ENCODE measurements around the gene IFITM5. TPM values are rescaled to one million over a fixed set of nuclear protein-coding genes. Genes with fewer than 3 reads are reported as not detected.
"Not testable (repeated sequence)": the region's sequence is repeated elsewhere in the genome, so short reads cannot be mapped to it uniquely, and the experiment has no call there.

The IFITM5 gene
- total RNA-seq, 4 donors from 2014 or later = not detected

- intact Hi-C loops (cut with DNase I); H3K9me3 ChIP-seq; H3K36me3 ChIP-seq; DNase-seq (ENCODE audit: extremely low spot score): not testable (repeated sequence)
- Histone ChIP-seq H3K27me3 (peaks cover 0 to 33% (median 0%) of the 10 kb centered on the region in 4 donors), H3K4me3 (peak overlapping the region in 3 of 4 donors; percentile 23 to 52 (median 36)), H3K27ac (replicated peaks in 1 of 4) (peak overlapping the region; percentile 64 to 70 (median 66)), H3K4me1 (peaks cover 0 to 10% (median 8%) of the 10 kb centered on the region in 4 donors)
- 55% methylated on average over 16 of the region's 16 CpGs for WGBS
- peak in 1 of 2 donors; percentile 5 for TF ChIP-seq POLR2AphosphoS5 (IDR thresholded peaks at IDR 0.05)
- TF ChIP-seq, protein P1, sequence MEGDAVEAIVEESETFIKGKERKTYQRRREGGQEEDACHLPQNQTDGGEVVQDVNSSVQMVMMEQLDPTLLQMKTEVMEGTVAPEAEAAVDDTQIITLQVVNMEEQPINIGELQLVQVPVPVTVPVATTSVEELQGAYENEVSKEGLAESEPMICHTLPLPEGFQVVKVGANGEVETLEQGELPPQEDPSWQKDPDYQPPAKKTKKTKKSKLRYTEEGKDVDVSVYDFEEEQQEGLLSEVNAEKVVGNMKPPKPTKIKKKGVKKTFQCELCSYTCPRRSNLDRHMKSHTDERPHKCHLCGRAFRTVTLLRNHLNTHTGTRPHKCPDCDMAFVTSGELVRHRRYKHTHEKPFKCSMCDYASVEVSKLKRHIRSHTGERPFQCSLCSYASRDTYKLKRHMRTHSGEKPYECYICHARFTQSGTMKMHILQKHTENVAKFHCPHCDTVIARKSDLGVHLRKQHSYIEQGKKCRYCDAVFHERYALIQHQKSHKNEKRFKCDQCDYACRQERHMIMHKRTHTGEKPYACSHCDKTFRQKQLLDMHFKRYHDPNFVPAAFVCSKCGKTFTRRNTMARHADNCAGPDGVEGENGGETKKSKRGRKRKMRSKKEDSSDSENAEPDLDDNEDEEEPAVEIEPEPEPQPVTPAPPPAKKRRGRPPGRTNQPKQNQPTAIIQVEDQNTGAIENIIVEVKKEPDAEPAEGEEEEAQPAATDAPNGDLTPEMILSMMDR (IDR thresholded peaks at IDR 0.05) = peak in 1 of 3 experiments; percentile 14
These were observed 30.6 kb downstream of the IFITM5 start for GRCh38 chr11:268716-269145.

DNA sequence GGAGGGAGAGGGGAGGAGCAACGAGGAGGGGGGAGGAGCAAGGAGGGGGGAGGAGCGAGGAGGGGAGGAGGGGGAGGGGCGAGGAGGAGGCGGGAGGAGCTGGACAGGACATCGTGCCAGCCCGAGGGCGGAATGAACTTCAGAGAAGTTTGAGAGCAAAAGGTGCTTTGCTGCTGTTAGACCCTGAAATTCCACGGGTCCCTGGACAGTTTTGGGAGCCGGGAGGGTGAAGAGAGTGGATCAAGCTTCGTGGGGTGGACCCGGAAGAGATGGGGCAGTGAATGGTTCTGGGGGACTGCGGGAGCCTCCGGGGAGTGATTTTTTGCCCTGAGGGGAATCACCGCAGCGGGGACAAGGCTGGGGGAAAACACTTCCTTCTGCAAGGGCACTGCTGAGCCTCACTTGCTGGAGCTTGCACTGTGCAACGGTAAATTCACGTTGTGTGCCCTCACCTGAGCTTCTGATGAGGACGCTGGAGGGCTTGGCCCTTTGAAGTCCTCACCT lies 31.8 kb downstream of the IFITM5 start:
- 46% methylated on average over 15 of the region's 18 CpGs for WGBS
- peak in 1 of 2 donors; percentile 18 for TF ChIP-seq POLR2AphosphoS5 (IDR thresholded peaks at IDR 0.05)
- TF ChIP-seq POLR2A (IDR thresholded peaks at IDR 0.05; ENCODE audit: low read depth) = no peak
- intact Hi-C loops (cut with DNase I) = no loop called here
- Histone ChIP-seq H3K4me1 (peaks cover 0 to 10% (median 8%) of the 10 kb centered on the region in 4 donors), H3K36me3 (no peaks in the 10 kb centered on the region), H3K9me3 (peaks cover 0 to 4% (median 0%) of the 10 kb centered on the region in 4 donors), H3K27ac (replicated peaks in 1 of 4) (peak overlapping the region; percentile 64 to 70 (median 66)), H3K4me3 (peak overlapping the region; percentile 23 to 52 (median 36)), H3K27me3 (peaks cover 0 to 30% (median 0%) of the 10 kb centered on the region in 4 donors)
- no peak for DNase-seq (ENCODE audit: extremely low spot score)

GRCh38 chr11:266676-267439 lies 32.5 kb downstream of the IFITM5 start:
- no peak overlapping the region for H3K4me3 ChIP-seq
- intact Hi-C loops (cut with DNase I) = no loop called here
- TF ChIP-seq, protein P1 (IDR thresholded peaks at IDR 0.05) = no peak
- TF ChIP-seq POLR2A (IDR thresholded peaks at IDR 0.05; ENCODE audit: low read depth) (no peak), EP300 (IDR thresholded peaks at IDR 0.05) (no peak), POLR2AphosphoS5 (IDR thresholded peaks at IDR 0.05) (no peak)
- no peak for DNase-seq (ENCODE audit: extremely low spot score)
- H3K4me1 ChIP-seq = peaks cover 0 to 10% (median 8%) of the 10 kb centered on the region in 4 donors
- H3K27ac ChIP-seq (replicated peaks in 1 of 4) = no peak overlapping the region
- H3K36me3 ChIP-seq = no peaks in the 10 kb centered on the region
- peaks cover 0 to 23% (median 0%) of the 10 kb centered on the region in 4 donors for H3K27me3 ChIP-seq
- peaks cover 0 to 4% (median 0%) of the 10 kb centered on the region in 4 donors for H3K9me3 ChIP-seq
- WGBS = 81% methylated on average over 5 of the region's 13 CpGs

- intact Hi-C loops (cut with DNase I) = no loop called here
- H3K9me3 ChIP-seq = peaks cover 0 to 4% (median 0%) of the 10 kb centered on the region in 4 donors
- 88% methylated on average over 4 of the region's 4 CpGs for WGBS
These were observed 37.7 kb downstream of the IFITM5 start for GRCh38 chr11:261624-262023.

GRCh38 chr11:259413-259812 lies 39.9 kb downstream of the IFITM5 start:
- TF ChIP-seq EP300 (IDR thresholded peaks at IDR 0.05) (no peak), POLR2AphosphoS5 (IDR thresholded peaks at IDR 0.05) (no peak)
- H3K27me3 ChIP-seq = peaks cover 0 to 2% (median 0%) of the 10 kb centered on the region in 4 donors
- no peak overlapping the region for H3K4me3 ChIP-seq
- no peak for DNase-seq (ENCODE audit: extremely low spot score)
- WGBS = 73% methylated on average over 10 of the region's 10 CpGs
- intact Hi-C loops (cut with DNase I) = no loop called here
- H3K9me3 ChIP-seq = no peaks in the 10 kb centered on the region
- H3K36me3 ChIP-seq = no peaks in the 10 kb centered on the region
- H3K4me1 ChIP-seq = no peaks in the 10 kb centered on the region
- no peak overlapping the region for H3K27ac ChIP-seq (replicated peaks in 1 of 4)

More at GRCh38 chr11:261624-262023, 37.7 kb downstream of the IFITM5 start:
- no peak for DNase-seq (ENCODE audit: extremely low spot score)
- Histone ChIP-seq H3K4me3 (no peak overlapping the region), H3K27me3 (peaks cover 0 to 2% (median 0%) of the 10 kb centered on the region in 4 donors), H3K36me3 (no peaks in the 10 kb centered on the region), H3K27ac (replicated peaks in 1 of 4) (no peak overlapping the region), H3K4me1 (no peaks in the 10 kb centered on the region)
- TF ChIP-seq EP300 (IDR thresholded peaks at IDR 0.05) (no peak), POLR2AphosphoS5 (IDR thresholded peaks at IDR 0.05) (no peak), POLR2A (IDR thresholded peaks at IDR 0.05; ENCODE audit: low read depth) (no peak)
- TF ChIP-seq, protein P1 (IDR thresholded peaks at IDR 0.05) = no peak

Data from esophagus muscularis mucosa (tissue), 4 donors.